H9 (cell line): Measurements from ENCODE around the gene CLDN10. TPM values are rescaled to one million over a fixed set of nuclear protein-coding genes. Genes with fewer than 3 reads are reported as not detected.

Source experiments
- DNase-seq: peaks from one replicate; pipeline ENCODE4 v3.0.0-alpha.2; 2017
- H2AFZ ChIP-seq: one replicate; pipeline ENCODE4 v1.6.1; 2013; ENCODE audit warnings: mild to moderate bottlenecking, low read length, control low read depth, moderate library complexity
- H2AK5ac ChIP-seq: 2 replicates; pipeline ENCODE4 v1.6.1; 2013; ENCODE audit warnings: low read length, control low read depth, mixed read lengths; ENCODE audit not compliant: insufficient read length
- H2BK120ac ChIP-seq: one replicate; pipeline ENCODE4 v1.6.1; 2013; ENCODE audit warnings: low read depth, mild to moderate bottlenecking, low read length, control low read depth, inconsistent platforms; ENCODE audit not compliant: poor library complexity, severe bottlenecking
- H2BK12ac ChIP-seq: 2 replicates; pipeline ENCODE4 v1.6.1; 2013; ENCODE audit warnings: low read length, control low read depth, mixed read lengths, low read depth; ENCODE audit not compliant: insufficient read length
- H2BK15ac ChIP-seq: 2 replicates; pipeline ENCODE4 v1.6.1; 2013; ENCODE audit warnings: low read depth, low read length, control low read depth
- H2BK20ac ChIP-seq: one replicate; pipeline ENCODE4 v1.6.1; 2013; ENCODE audit warnings: low read depth, mild to moderate bottlenecking, low read length, control low read depth, inconsistent platforms; ENCODE audit not compliant: poor library complexity, severe bottlenecking
- H2BK5ac ChIP-seq: 2 replicates; pipeline ENCODE4 v1.6.1; 2013; ENCODE audit warnings: low read length, control low read depth, mixed read lengths; ENCODE audit not compliant: insufficient read length
- H3K14ac ChIP-seq: 2 replicates; pipeline ENCODE4 v1.6.1; 2013; ENCODE audit warnings: low read length, control low read depth; ENCODE audit not compliant: insufficient read depth
- H3K18ac ChIP-seq: 2 replicates; pipeline ENCODE4 v1.6.1; 2013; ENCODE audit warnings: low read depth, mild to moderate bottlenecking, mixed read lengths, low read length, control low read depth; ENCODE audit not compliant: insufficient read length
- H3K23ac ChIP-seq: 2 replicates; pipeline ENCODE4 v1.6.1; 2013; ENCODE audit warnings: low read length, control low read depth, mixed read lengths, low read depth; ENCODE audit not compliant: insufficient read length
- H3K23me2 ChIP-seq: 2 replicates; pipeline ENCODE4 v1.6.1; 2013; ENCODE audit warnings: low read depth, mild to moderate bottlenecking, mixed read lengths, low read length, control low read depth; ENCODE audit not compliant: insufficient read length, poor library complexity, severe bottlenecking
- H3K27ac ChIP-seq: 2 replicates; pipeline ENCODE4 v1.5.1; 2013; ENCODE audit warnings: low read length, control low read depth, mixed read lengths, low read depth; ENCODE audit not compliant: insufficient read length
- H3K27me3 ChIP-seq: 2 replicates; pipeline ENCODE4 v1.6.1; 2013; ENCODE audit warnings: low read length, control low read depth, inconsistent platforms; ENCODE audit not compliant: insufficient read depth
- H3K4ac ChIP-seq: 2 replicates; pipeline ENCODE4 v1.6.1; 2013; ENCODE audit warnings: low read depth, mild to moderate bottlenecking, control low read depth, inconsistent platforms, low read length, moderate library complexity
- H3K4me1 ChIP-seq: 2 replicates; pipeline ENCODE4 v1.6.1; 2013; ENCODE audit warnings: low read length, control low read depth, inconsistent platforms; ENCODE audit not compliant: insufficient read depth
- H3K4me2 ChIP-seq: 2 replicates; pipeline ENCODE4 v1.6.1; 2013; ENCODE audit warnings: low read length, control low read depth, mixed read lengths; ENCODE audit not compliant: insufficient read length, insufficient read depth
- H3K56ac ChIP-seq: 2 replicates; pipeline ENCODE4 v1.6.1; 2013; ENCODE audit warnings: low read depth, mild to moderate bottlenecking, mixed read lengths, low read length, control low read depth; ENCODE audit not compliant: insufficient read length
- H3K79me1 ChIP-seq: 2 replicates; pipeline ENCODE4 v1.6.1; 2013; ENCODE audit warnings: low read depth, mild to moderate bottlenecking, moderate library complexity, low read length, control low read depth, inconsistent platforms; ENCODE audit not compliant: insufficient read depth, poor library complexity, severe bottlenecking
- H3K79me2 ChIP-seq: 2 replicates; pipeline ENCODE4 v1.6.1; 2013; ENCODE audit warnings: low read length, control low read depth, inconsistent platforms; ENCODE audit not compliant: insufficient read depth
- H3K9ac ChIP-seq: 2 replicates; pipeline ENCODE4 v1.6.1; 2013; ENCODE audit warnings: low read length, control low read depth, mixed read lengths; ENCODE audit not compliant: insufficient read length; ENCODE audit errors: extremely low read depth
- H3K9me3 ChIP-seq: one replicate; pipeline ENCODE4 v1.6.1; 2013; ENCODE audit warnings: low read depth, low read length, inconsistent platforms; ENCODE audit not compliant: control insufficient read depth
- H3T11ph ChIP-seq: one replicate; pipeline ENCODE4 v1.6.1; 2013; ENCODE audit warnings: mild to moderate bottlenecking, low read length, control low read depth, inconsistent platforms
- H4K20me1 ChIP-seq: one replicate; pipeline ENCODE4 v1.6.1; 2013; ENCODE audit not compliant: control insufficient read depth, insufficient read length, insufficient read depth
- H4K5ac ChIP-seq: 2 replicates; pipeline ENCODE4 v1.6.1; 2013; ENCODE audit warnings: low read depth, mild to moderate bottlenecking, mixed read lengths, low read length, control low read depth; ENCODE audit not compliant: insufficient read length
- H4K8ac ChIP-seq: replicated peaks from 2 replicates; pipeline ENCODE4 v1.6.1; 2013; ENCODE audit warnings: low read length, control low read depth, mixed read lengths, low read depth; ENCODE audit not compliant: insufficient read length
- H4K91ac ChIP-seq: 2 replicates; pipeline ENCODE4 v1.6.1; 2013; ENCODE audit warnings: low read depth, mild to moderate bottlenecking, moderate library complexity, mixed read lengths, low read length, control low read depth; ENCODE audit not compliant: insufficient read length
- H3K27ac Mint-ChIP-seq, 3 experiments: 2 replicates in 2 of 3; 3 replicates in 1 of 3; pipeline ENCODE4 v1.8.0; 2020 to 2021; ENCODE audit warnings: mixed read lengths in 3 of 3, mild to moderate bottlenecking in 1 of 3, moderate library complexity in 1 of 3
- H3K27me3 Mint-ChIP-seq: 2 replicates; pipeline ENCODE4 v1.8.0; 2021; ENCODE audit warnings: low read depth, mild to moderate bottlenecking, moderate library complexity, mixed read lengths
- H3K36me3 Mint-ChIP-seq, 3 experiments: 2 replicates in 2 of 3; 3 replicates in 1 of 3; pipeline ENCODE4 v1.8.0; 2020 to 2021; ENCODE audit warnings: low read depth in 3 of 3, mixed read lengths in 3 of 3; ENCODE audit not compliant: insufficient read depth in 1 of 3
- H3K4me1 Mint-ChIP-seq, 2 experiments: 2 replicates each; pipeline ENCODE4 v1.8.0; 2020; ENCODE audit warnings: mixed read lengths in 2 of 2
- H3K4me3 Mint-ChIP-seq, 2 experiments: 2 replicates in 1 of 2; 3 replicates in 1 of 2; pipeline ENCODE4 v1.8.0; 2020 to 2021; ENCODE audit warnings: mild to moderate bottlenecking in 2 of 2, mixed read lengths in 2 of 2, moderate library complexity in 1 of 2
- H3K9me3 Mint-ChIP-seq, 2 experiments: 2 replicates in 1 of 2; 3 replicates in 1 of 2; pipeline ENCODE4 v1.8.0; 2020; ENCODE audit warnings: mild to moderate bottlenecking in 2 of 2, mixed read lengths in 2 of 2, moderate library complexity in 1 of 2
- WGBS: extraction: QIAGEN DNeasy Blood & Tissue Kit; methylation state at CpG from one replicate; pipeline ENCODE4 v1.1.7; 2013; ENCODE audit warnings: missing lambda C conversion rate, low lambda C conversion rate, mixed read lengths; ENCODE audit not compliant: insufficient read length; ENCODE audit errors: extremely low coverage; 5-methylcytosine and 5-hydroxymethylcytosine counted together
- total RNA-seq: library from RNA; stranded (reverse); gene quantifications from 2 replicates; pipeline ENCODE4 v1.2.1, GENCODE V29; 2021
- TF ChIP-seq, protein P1 (sequence below): fragments of 200-600 bp; sonication (generic); conservative IDR thresholded peaks from 3 replicates; pipeline ENCODE4 v1.8.0; 2021; ENCODE audit warnings: antibody characterized with exemption, mild to moderate bottlenecking

The CLDN10 gene
- total RNA-seq, 1 experiment from 2014 or later, result 20.7 TPM

DNA sequence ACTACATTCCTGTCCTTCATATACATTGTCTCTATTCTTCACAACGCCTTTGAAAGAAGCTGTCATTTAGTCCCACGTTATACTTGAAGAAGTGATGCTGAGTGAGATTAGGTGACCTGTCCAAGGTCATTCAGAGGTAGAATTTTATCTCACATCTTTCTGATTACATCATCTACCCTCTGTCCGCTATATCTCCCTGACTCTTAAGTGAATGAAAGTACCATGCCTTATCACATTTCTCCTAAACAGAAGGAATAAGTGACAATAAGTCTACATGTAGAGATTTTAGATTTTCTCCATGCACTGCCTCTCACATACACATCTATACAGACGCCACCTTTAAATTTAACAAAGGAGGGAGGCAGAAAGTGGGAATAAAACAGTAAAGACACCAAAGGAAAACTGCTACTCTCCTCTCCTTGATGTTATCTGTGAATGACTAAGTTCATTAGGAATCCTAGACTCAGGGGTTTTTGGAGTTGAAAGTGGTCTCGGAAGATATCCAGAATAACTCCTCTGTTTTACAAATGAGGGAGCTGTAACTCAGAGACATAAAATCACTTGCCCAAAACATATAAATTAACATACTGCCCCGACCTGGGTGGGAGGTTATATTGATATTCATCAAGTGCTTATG lies 4.9 kb upstream of the CLDN10 start:
- H3K4me1 Mint-ChIP-seq, result peaks cover 35 to 37% of the 10 kb centered on the region in 2 experiments

More for the DNA sequence above, 4.9 kb upstream of the CLDN10 start:
- H3K9me3 Mint-ChIP-seq, result no peaks in the 10 kb centered on the region
- TF ChIP-seq, protein P1, sequence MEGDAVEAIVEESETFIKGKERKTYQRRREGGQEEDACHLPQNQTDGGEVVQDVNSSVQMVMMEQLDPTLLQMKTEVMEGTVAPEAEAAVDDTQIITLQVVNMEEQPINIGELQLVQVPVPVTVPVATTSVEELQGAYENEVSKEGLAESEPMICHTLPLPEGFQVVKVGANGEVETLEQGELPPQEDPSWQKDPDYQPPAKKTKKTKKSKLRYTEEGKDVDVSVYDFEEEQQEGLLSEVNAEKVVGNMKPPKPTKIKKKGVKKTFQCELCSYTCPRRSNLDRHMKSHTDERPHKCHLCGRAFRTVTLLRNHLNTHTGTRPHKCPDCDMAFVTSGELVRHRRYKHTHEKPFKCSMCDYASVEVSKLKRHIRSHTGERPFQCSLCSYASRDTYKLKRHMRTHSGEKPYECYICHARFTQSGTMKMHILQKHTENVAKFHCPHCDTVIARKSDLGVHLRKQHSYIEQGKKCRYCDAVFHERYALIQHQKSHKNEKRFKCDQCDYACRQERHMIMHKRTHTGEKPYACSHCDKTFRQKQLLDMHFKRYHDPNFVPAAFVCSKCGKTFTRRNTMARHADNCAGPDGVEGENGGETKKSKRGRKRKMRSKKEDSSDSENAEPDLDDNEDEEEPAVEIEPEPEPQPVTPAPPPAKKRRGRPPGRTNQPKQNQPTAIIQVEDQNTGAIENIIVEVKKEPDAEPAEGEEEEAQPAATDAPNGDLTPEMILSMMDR, result no peak
- Histone ChIP-seq H3K9ac (no peak overlapping the region), H2BK120ac (no peak overlapping the region), H3K18ac (no peak overlapping the region), H2AFZ (no peak overlapping the region), H3K23me2 (peaks cover 6% of the 10 kb centered on the region), H4K20me1 (no peaks in the 10 kb centered on the region), H3K27me3 (no peaks in the 10 kb centered on the region), H3K79me1 (no peaks in the 10 kb centered on the region), H3K14ac (no peak overlapping the region), H3K4me1 (no peaks in the 10 kb centered on the region; the same call in 1 of the 2 replicates), H3K23ac (no peak overlapping the region), H2BK12ac (no peak overlapping the region), H2BK20ac (no peak overlapping the region), H4K91ac (no peak overlapping the region), H2BK5ac (no peak overlapping the region), H2AK5ac (no peak overlapping the region), H4K5ac (no peak overlapping the region), H2BK15ac (no peak overlapping the region), H3K4me2 (no peak overlapping the region), H3K9me3 (no peaks in the 10 kb centered on the region), H3K79me2 (no peaks in the 10 kb centered on the region), H3T11ph (no peak overlapping the region), H4K8ac (no peak overlapping the region), H3K27ac (no peak overlapping the region), H3K4ac (no peak overlapping the region), H3K56ac (no peak overlapping the region)
- no peak overlapping the region for H3K27ac Mint-ChIP-seq
- peaks cover 15% of the 10 kb centered on the region for H3K27me3 Mint-ChIP-seq
- no peaks in the 10 kb centered on the region for H3K36me3 Mint-ChIP-seq
- WGBS, result no CpG with 5 or more reads among the region's 6 CpGs
- H3K4me3 Mint-ChIP-seq, result no peak overlapping the region
- no peak for DNase-seq
